Mesendoderm (in vitro differentiated cells): ENCODE results near the gene NELL2.

Source experiments
- DNase-seq: peaks from one replicate; pipeline ENCODE4 v3.0.0; 2013
- H2AK5ac ChIP-seq: 2 replicates; pipeline ENCODE4 v1.6.1; 2013; ENCODE audit warnings: low read length, inconsistent platforms
- H2BK120ac ChIP-seq: 2 replicates; pipeline ENCODE4 v1.6.1; 2013; ENCODE audit warnings: low read depth, mild to moderate bottlenecking, low read length, moderate library complexity, mixed read lengths
- H2BK15ac ChIP-seq: replicated peaks from 2 replicates; pipeline ENCODE4 v1.6.1; 2013; ENCODE audit warnings: low read depth, mild to moderate bottlenecking, moderate library complexity
- H2BK5ac ChIP-seq: 2 replicates; pipeline ENCODE4 v1.6.1; 2013; ENCODE audit warnings: low read length, inconsistent platforms
- H3K18ac ChIP-seq: 2 replicates; pipeline ENCODE4 v1.6.1; 2013; ENCODE audit warnings: mild to moderate bottlenecking, low read length, mixed read lengths
- H3K23ac ChIP-seq: one replicate; pipeline ENCODE4 v1.6.1; 2013; ENCODE audit warnings: low read length
- H3K27ac ChIP-seq: 2 replicates; pipeline ENCODE4 v1.5.1; 2013; ENCODE audit warnings: low read depth, mild to moderate bottlenecking, inconsistent platforms, low read length, moderate library complexity
- H3K27me3 ChIP-seq: 2 replicates; pipeline ENCODE4 v1.6.1; 2013; ENCODE audit warnings: low read length, control low read depth, mild to moderate bottlenecking, inconsistent platforms; ENCODE audit not compliant: insufficient read depth, poor library complexity
- H3K36me3 ChIP-seq: 2 replicates; pipeline ENCODE4 v1.6.1; 2013; ENCODE audit warnings: low read length, inconsistent platforms; ENCODE audit not compliant: control insufficient read depth, insufficient read depth
- H3K4ac ChIP-seq: one replicate; pipeline ENCODE4 v1.6.1; 2013; ENCODE audit warnings: low read depth, mild to moderate bottlenecking, low read length, moderate library complexity
- H3K4me1 ChIP-seq: 2 replicates; pipeline ENCODE4 v1.6.1; 2013; ENCODE audit warnings: low read depth, low read length, inconsistent platforms; ENCODE audit not compliant: control insufficient read depth
- H3K4me2 ChIP-seq: 2 replicates; pipeline ENCODE4 v1.6.1; 2013; ENCODE audit warnings: low read length
- H3K4me3 ChIP-seq: 2 replicates; pipeline ENCODE4 v1.5.1; 2013; ENCODE audit warnings: mild to moderate bottlenecking, low read length
- H3K56ac ChIP-seq: one replicate; pipeline ENCODE4 v1.6.1; 2013; ENCODE audit warnings: low read length
- H3K79me1 ChIP-seq: 2 replicates; pipeline ENCODE4 v1.6.1; 2013; ENCODE audit warnings: low read length, inconsistent platforms
- H3K79me2 ChIP-seq: 2 replicates; pipeline ENCODE4 v1.6.1; 2013; ENCODE audit warnings: mild to moderate bottlenecking, low read length; ENCODE audit not compliant: control insufficient read depth, insufficient read depth
- H3K9ac ChIP-seq: 2 replicates; pipeline ENCODE4 v1.6.1; 2013; ENCODE audit warnings: low read length, inconsistent platforms
- H4K5ac ChIP-seq: one replicate; pipeline ENCODE4 v1.6.1; 2013; ENCODE audit warnings: low read length
- H4K8ac ChIP-seq: one replicate; pipeline ENCODE4 v1.6.1; 2013; ENCODE audit warnings: low read depth, mild to moderate bottlenecking, control low read depth, low read length, moderate library complexity
- WGBS: extraction: QIAGEN DNeasy Blood & Tissue Kit; methylation state at CpG from one replicate; pipeline ENCODE4 v1.1.7; 2013; ENCODE audit warnings: low lambda C conversion rate, missing lambda C conversion rate; ENCODE audit not compliant: insufficient coverage; ENCODE audit errors: extremely low coverage; 5-methylcytosine and 5-hydroxymethylcytosine counted together

Gene NELL2

DNA sequence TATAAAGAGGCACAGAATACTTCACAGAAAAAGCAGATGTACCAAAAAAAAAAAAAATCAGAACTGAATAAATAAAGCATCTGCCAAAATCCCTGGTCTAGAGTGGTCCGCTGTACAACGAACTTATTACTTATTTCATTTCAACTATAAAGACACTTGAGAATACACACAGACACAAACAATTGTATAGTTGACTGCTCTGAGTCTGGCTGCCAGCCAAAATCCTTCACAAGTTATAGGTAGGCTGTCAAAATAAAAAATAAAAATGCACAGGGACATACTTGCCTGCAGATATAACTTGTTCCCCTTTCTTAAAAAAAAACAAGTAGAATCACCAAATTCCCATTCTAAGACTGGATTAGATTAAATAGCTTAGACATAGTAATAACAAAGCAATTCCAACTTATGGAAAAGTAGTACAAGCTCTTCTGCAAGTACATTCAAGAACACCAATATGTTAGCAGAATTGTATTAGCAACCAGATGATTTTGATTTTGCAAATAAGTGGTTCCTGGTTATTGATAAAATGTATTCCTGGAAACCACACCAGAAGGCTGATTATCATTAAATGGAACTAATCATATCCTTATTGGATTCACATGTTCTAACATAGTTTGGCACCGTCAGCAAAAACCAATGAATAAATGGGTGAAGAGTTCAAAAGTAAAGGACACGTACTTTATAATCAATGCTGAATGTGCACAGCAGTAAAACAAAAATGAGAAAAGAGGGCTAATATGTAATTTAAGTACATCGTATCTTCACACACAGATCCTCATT lies 248.5 kb downstream of the NELL2 start:
- Histone ChIP-seq H3K4me2 (no peak overlapping the region), H3K27me3 (no peaks in the 10 kb centered on the region), H3K9ac (no peak overlapping the region), H3K23ac (no peak overlapping the region), H2BK5ac (no peak overlapping the region), H3K18ac (no peak overlapping the region), H4K8ac (no peak overlapping the region), H4K5ac (no peak overlapping the region), H3K4me1 (no peaks in the 10 kb centered on the region), H2BK120ac (no peak overlapping the region), H3K36me3 (no peaks in the 10 kb centered on the region), H3K79me2 (no peaks in the 10 kb centered on the region), H3K79me1 (no peaks in the 10 kb centered on the region), H2AK5ac (no peak overlapping the region), H3K56ac (no peak overlapping the region), H3K4me3 (no peak overlapping the region), H3K4ac (no peak overlapping the region), H2BK15ac (no peak overlapping the region), H3K27ac (no peak overlapping the region)
- WGBS: no CpG with 5 or more reads among the region's 5 CpGs
- DNase-seq: no peak

DNA sequence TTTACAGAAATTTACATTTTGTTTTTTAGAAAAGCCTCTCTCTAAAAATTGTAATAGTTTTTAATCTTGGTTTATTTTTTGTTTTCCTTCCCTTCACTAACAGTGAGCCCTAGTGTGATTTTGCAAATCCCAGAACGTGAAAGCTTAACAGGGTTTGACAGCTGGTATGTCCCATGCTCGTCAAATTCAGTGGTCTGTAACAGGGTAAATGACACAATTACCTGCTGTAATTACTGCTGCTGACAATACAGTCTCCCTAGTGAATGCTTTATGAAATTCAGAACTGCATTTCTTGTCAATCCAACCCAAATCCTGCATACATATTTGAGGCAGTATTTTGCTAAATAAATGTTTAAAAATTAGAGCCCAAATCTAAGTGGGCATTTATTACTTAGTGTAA lies 249.2 kb downstream of the NELL2 start:
- Histone ChIP-seq H2AK5ac (no peak overlapping the region), H3K79me2 (no peaks in the 10 kb centered on the region), H2BK15ac (no peak overlapping the region), H2BK5ac (no peak overlapping the region), H4K5ac (no peak overlapping the region), H3K56ac (no peak overlapping the region), H3K79me1 (no peaks in the 10 kb centered on the region), H3K23ac (no peak overlapping the region), H2BK120ac (no peak overlapping the region), H3K27ac (no peak overlapping the region), H3K27me3 (no peaks in the 10 kb centered on the region), H3K9ac (no peak overlapping the region), H4K8ac (no peak overlapping the region), H3K4ac (no peak overlapping the region), H3K4me1 (no peaks in the 10 kb centered on the region), H3K36me3 (no peaks in the 10 kb centered on the region), H3K18ac (no peak overlapping the region), H3K4me2 (no peak overlapping the region), H3K4me3 (no peak overlapping the region)
- WGBS: no CpG with 5 or more reads among the region's 2 CpGs
- no peak for DNase-seq

DNA sequence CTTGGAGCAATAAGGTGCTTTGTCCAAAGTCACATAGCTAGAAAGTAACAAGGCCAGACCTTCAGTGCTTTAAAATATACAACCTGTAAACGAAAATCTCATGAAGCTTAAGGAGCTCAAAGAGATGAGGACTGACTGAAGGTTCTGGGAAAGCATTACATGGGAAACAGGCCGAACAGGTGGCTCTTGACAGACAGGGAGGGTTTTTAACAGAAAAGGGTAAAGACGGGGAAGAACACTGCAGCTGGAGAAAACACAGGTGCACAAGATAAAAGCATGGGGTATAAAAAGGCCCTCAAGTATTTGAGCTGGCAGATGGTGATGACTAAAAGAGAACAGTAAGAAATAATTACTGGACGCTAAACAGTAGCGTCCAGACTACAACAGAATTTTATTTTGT lies 257.2 kb downstream of the NELL2 start:
- Histone ChIP-seq H3K56ac (no peak overlapping the region), H3K18ac (no peak overlapping the region), H4K5ac (no peak overlapping the region), H3K4me3 (no peak overlapping the region), H4K8ac (no peak overlapping the region), H2AK5ac (no peak overlapping the region), H3K79me1 (no peaks in the 10 kb centered on the region), H3K36me3 (no peaks in the 10 kb centered on the region), H3K9ac (no peak overlapping the region), H3K4me1 (no peaks in the 10 kb centered on the region), H3K27ac (no peak overlapping the region), H3K4ac (no peak overlapping the region), H3K4me2 (no peak overlapping the region), H2BK15ac (no peak overlapping the region), H2BK120ac (no peak overlapping the region), H3K79me2 (no peaks in the 10 kb centered on the region), H3K23ac (no peak overlapping the region), H2BK5ac (no peak overlapping the region), H3K27me3 (no peaks in the 10 kb centered on the region)
- DNase-seq: no peak
- WGBS: no CpG with 5 or more reads among the region's 5 CpGs

DNA sequence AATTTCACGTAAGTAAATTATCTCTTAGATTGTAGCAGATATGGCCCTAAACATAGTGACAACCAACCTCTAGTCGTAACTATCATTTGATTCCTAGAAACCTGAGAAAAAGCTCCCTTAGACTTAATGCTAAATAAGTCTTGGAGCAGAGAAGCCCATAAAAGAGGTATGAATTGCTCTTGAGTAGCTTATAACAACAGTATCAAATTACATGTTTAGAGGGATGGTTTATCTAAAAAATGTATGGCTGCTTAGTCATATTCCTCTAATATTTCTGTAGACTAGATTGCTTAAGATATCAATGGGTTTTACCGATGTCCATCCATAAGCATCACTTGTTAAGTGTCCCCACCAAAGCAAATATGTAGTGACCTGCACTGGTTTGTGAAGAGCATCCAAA lies 259.7 kb downstream of the NELL2 start:
- Histone ChIP-seq H2AK5ac (no peak overlapping the region), H3K36me3 (no peaks in the 10 kb centered on the region), H4K5ac (no peak overlapping the region), H3K79me1 (no peaks in the 10 kb centered on the region), H3K27ac (no peak overlapping the region), H3K9ac (no peak overlapping the region), H3K56ac (no peak overlapping the region), H2BK15ac (no peak overlapping the region), H2BK120ac (no peak overlapping the region), H4K8ac (no peak overlapping the region), H2BK5ac (no peak overlapping the region), H3K23ac (no peak overlapping the region), H3K4me2 (no peak overlapping the region), H3K4me1 (no peaks in the 10 kb centered on the region), H3K18ac (no peak overlapping the region), H3K4ac (no peak overlapping the region), H3K79me2 (no peaks in the 10 kb centered on the region), H3K4me3 (no peak overlapping the region), H3K27me3 (no peaks in the 10 kb centered on the region)
- WGBS: no CpG with 5 or more reads among the region's 3 CpGs
- DNase-seq: no peak

DNA sequence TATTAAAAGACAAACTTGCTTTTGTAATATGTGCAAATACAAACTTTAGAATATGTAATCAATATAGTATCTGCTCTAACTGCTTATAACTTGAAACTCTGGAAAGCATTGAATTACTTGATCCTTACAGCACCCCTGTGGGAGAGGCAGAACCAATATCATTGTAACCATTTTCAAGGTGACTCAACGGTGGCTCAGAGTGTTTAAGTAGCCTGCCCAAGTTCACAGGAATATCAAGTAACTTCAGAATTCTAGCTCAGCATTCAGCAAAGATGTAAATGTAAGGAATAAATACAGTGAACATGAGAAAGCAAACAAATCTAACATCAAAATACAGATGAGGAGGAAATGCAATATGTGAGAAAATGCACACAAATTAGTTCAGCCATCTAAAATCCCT lies 264.6 kb downstream of the NELL2 start:
- H3K4me2 ChIP-seq: no peak overlapping the region
- no CpG with 5 or more reads among the region's 1 CpG for WGBS
- no peaks in the 10 kb centered on the region for H3K4me1 ChIP-seq
- no peak overlapping the region for H3K4me3 ChIP-seq
- H3K27ac ChIP-seq: no peak overlapping the region
- no peak overlapping the region for H3K56ac ChIP-seq
- H3K79me2 ChIP-seq: no peaks in the 10 kb centered on the region
- H2BK15ac ChIP-seq: no peak overlapping the region
- H2AK5ac ChIP-seq: no peak overlapping the region
- no peak overlapping the region for H2BK120ac ChIP-seq
- no peak overlapping the region for H3K4ac ChIP-seq
- H2BK5ac ChIP-seq: no peak overlapping the region
- H4K5ac ChIP-seq: no peak overlapping the region
- no peaks in the 10 kb centered on the region for H3K36me3 ChIP-seq
- no peaks in the 10 kb centered on the region for H3K79me1 ChIP-seq
- peak; percentile 8 for DNase-seq
- no peaks in the 10 kb centered on the region for H3K27me3 ChIP-seq
- no peak overlapping the region for H3K23ac ChIP-seq
- H3K18ac ChIP-seq: no peak overlapping the region
- no peak overlapping the region for H4K8ac ChIP-seq
- no peak overlapping the region for H3K9ac ChIP-seq

DNA sequence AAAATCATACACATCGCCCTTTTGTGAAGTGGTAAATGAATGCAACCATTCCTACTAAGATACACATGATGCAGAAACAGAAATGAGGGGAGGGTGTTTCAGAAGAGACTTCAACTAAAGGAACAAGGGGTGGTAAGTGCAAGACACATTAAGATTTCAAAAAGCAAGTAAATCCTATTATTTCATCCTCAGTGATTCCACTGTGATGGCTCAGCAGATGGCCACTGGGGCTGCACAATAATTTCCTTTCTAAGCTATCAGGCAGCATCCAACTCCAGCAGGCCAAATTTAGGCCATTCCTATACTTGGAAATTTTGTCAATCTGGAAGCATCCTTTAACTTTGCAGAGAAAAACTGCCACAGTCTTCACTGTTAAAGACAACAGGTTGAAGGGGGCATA lies 272.4 kb downstream of the NELL2 start:
- H2AK5ac ChIP-seq: no peak overlapping the region
- H3K27me3 ChIP-seq: no peaks in the 10 kb centered on the region
- H2BK5ac ChIP-seq: no peak overlapping the region
- no peak for DNase-seq
- no peak overlapping the region for H3K4me2 ChIP-seq
- H2BK120ac ChIP-seq: no peak overlapping the region
- no peak overlapping the region for H3K4me3 ChIP-seq
- no peaks in the 10 kb centered on the region for H3K79me1 ChIP-seq
- H4K5ac ChIP-seq: no peak overlapping the region
- H3K36me3 ChIP-seq: no peaks in the 10 kb centered on the region
- no peak overlapping the region for H3K23ac ChIP-seq
- no peaks in the 10 kb centered on the region for H3K79me2 ChIP-seq
- no peak overlapping the region for H2BK15ac ChIP-seq
- WGBS: no CpG with 5 or more reads among the region's 1 CpG
- H3K4ac ChIP-seq: no peak overlapping the region
- H3K4me1 ChIP-seq: no peaks in the 10 kb centered on the region
- no peak overlapping the region for H3K18ac ChIP-seq
- H3K27ac ChIP-seq: no peak overlapping the region
- H3K9ac ChIP-seq: no peak overlapping the region
- H3K56ac ChIP-seq: no peak overlapping the region
- no peak overlapping the region for H4K8ac ChIP-seq
